HPDE6-E6E7 (cell line): ENCODE data around the gene P2RY13.

ENCODE experiments used
- DNase-seq: peaks from one replicate; pipeline ENCODE4 v3.0.0; 2011; ENCODE audit warnings: missing footprints; ENCODE audit errors: extremely low spot score

The P2RY13 gene

DNA sequence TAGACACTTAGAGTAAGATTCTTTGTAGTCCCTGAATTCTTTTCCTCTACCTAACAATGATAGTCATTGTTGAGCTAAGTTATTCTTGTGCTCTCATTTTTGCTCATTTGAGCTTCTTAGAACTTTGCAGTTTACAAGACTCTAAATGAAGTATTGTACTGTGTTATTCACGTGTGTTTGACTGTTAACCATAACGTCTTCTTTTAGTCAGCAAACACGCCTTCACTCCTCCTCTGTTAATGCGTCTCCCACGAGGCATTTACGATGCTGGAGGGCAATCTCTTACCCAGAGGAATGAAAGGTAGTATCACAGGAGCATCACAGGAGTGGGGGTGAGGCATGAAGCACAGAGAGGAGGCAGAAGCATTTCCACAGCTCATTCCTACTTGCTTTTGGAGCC lies 36.2 kb downstream of the P2RY13 start:
- DNase-seq: no peak

DNA sequence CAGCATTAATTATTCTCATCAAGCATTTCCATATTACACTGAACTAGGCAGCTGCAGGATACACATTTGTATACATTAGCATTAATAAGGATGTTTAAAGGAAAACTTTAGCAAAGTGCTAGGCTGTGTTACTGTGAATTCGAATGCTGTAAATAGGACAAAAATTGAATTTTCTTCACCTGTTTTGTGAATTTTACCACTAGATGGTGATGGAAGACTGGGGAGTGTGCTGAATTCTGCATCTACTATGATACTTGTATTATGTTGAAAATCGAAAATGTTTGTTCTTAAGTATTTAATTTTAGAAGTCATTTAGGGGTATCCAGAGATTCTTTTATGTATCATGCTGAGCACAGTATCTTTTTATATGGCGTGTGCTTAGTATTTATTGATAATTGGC lies 38.7 kb downstream of the P2RY13 start:
- no peak for DNase-seq

DNA sequence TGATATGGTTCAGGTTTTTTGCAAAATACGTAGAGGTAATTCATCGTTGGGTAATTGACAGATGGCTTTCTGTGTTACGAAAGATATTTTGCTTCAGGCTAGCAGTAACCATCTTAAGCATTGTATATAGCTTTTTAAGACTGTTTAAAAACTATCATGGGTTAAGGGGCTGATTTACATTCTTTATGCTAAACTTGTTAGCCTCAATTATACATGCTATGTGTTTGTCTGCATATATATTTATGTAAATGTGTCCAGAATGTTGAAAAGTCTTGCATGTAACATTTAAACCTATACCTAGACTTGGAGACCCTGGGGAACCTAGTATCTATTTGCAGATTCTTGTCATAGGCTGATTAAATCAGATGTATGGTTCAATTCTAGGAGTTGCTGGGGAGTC lies 39.9 kb downstream of the P2RY13 start:
- no peak for DNase-seq

DNA sequence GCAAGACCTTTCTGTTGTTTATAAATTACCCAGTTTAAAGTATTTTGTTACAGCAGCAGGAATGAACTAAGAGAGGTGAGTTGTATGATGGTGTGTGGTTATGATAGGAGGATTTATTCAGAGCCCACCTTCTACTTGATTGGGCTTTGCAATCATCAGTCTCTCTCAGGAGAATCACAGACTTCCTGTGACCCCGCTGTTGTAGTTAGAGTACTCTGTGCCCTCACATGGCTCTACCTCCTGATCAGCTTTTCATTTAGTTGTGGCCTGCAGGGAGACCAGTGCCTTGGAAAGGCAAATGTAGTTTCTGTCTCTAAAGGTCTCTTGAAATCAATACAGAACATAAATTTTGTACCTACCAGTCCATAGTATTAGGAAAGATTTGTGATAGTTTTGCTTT lies 43.4 kb downstream of the P2RY13 start:
- no peak for DNase-seq

DNA sequence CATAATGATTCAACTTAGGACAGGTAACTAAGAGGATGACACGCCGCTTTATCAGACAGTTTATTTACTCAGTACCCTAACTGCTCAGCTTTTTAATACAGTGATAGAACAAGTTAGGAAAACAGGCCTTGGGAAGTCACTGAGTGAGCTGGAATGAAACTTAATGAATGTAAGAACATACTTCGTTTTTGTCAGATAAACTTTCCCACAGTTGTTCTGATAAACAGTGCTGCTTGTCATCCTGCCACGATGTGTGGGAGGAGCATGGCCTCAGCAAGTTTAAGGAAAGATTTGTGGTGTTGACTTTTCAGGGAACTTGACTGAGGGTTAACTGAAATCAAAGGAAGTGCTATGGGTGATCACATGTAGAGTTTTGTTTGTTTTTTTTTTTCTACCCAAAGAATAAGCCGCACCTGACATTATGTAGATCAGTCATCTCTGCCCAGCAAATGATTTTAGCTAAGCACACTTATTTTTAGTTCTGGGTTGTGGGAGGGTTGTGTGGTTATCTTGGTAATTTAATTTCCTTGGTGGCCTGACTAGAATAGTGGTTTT lies 45.4 kb downstream of the P2RY13 start:
- no peak for DNase-seq

DNA sequence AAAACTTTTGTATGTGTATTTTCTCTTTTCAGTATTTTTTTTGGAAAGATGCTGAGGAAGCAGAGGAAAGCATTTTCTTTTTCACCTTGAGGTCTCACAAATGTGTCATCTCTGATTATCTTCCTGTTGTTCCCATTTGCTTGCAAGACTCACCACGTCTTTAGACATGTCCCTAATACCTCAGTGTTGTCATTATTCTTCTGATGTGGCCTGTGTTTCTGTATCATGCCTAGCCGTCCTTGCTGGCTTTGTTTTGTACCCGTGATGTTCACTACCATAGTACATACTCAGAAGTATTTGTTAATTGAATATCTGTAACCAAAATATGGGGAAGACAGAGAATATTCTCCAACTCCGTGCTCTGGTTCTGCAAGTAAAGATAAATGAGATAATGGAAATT lies 46.0 kb downstream of the P2RY13 start:
- no peak for DNase-seq

DNA sequence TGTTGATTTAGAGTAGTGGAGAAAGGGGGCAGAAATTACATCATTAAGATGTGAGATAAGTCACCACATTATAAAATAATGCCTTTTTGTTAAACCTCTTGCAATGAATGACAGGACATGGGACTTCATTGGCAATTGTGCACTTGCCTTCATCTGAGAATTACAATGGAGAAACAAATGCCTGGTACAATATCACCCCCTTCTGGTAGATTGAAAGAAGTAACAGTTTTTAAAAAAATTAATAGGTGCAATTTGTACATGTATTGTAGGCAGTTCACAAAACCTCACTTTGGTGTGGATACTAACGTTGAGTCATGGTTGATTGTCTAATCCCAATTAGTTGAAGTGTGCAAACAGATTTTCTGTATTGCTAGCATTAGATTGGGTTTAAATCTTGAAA lies 46.4 kb downstream of the P2RY13 start:
- DNase-seq: no peak

DNA sequence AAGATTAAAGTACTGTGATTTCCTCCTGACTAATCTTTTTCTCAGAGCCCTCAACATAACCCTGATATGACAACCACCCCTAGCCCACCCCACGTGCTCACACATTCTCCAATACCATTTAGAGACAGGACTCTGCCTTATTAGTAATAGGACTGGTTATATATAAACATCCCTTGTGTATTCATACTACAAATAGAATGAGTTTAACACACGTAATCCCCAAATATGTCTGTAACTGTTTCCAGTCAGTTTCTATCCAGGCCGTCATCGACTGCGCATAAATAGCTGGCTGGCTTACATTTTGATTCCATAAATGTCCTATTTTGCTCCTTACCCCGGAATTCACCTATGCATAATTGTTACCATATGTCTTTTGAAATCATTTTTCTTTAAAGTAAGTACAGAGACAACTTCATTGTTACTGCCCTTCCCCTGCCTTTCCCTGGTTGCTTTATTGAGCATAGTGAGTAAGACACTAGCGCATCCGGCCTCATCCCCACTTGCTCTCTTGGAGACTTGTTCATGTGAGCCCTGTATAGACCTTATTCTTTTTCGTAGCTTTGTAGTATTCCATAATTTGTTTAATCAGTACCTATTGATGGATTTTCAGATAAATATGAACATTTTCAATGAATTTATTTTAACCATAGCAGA lies 47.6 kb downstream of the P2RY13 start:
- DNase-seq: no peak

DNA sequence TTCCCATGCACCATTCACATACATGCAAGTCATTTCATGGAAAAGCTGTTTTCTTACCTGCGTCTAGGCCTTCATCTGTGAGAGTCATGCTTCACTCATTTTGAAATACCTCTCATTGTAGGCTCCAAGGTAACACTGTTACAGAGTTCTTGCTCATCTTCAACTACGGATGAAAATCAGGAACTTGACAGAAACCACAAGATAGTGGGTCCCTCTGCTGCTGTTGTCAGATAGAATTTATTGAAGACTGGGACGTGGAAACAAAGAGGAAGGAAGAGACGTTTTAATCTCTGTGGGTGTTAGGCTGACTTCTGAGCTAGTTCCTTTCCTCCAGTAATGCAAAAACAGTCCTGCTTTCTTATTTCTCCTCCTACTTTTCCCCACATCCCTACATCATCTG lies 51.1 kb downstream of the P2RY13 start, which contains the start of gene P2RY14:
Gene P2RY14, minus strand, starts transcription at position 313 of the 400 bp plus-strand sequence. CDS start 64,226 bp downstream, outside the sequence.
- DNase-seq: no peak

DNA sequence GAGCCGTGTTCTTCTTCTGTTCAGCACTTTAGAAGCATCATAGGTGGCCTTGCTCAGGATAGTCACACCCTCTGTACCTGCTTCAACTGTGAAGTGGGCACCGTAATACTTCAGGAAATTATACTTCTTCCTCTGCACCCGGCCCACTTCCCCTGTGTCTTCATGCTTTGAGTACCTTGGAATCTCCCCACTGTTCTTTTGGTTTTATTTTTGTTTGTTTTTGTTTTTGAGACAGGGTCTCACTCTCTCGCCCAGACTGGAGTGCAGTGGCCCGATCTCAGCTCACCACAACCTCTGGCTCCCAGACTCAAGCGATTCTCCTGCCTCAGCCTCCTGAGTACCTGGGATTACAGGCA lies 52.7 kb downstream of the P2RY13 start:
- no peak for DNase-seq
